ENCODE measurements around the gene CAPSL. TPM values are rescaled to one million over a fixed set of nuclear protein-coding genes. Genes with fewer than 3 reads are reported as not detected.

The CAPSL gene
- total and polyA plus RNA-seq, 2 experiments from 2014 or later = 0.73 TPM; not detected in 1

GRCh38 chr5:35899800-35900199 lies 38.6 kb downstream of the CAPSL start:
- ATAC-seq (no peak), DNase-seq (ENCODE audit: low spot score) (no peak)
- H3K79me2 ChIP-seq (replicated peaks; ENCODE audit: insufficient read depth) = no peaks in the 10 kb centered on the region
- no peaks in the 10 kb centered on the region for H3K27me3 Mint-ChIP-seq (ENCODE audit: insufficient read depth, low read depth, poor library complexity)
- peaks cover 9% of the 10 kb centered on the region; the same call in 2 of the 3 replicates for H3K9me3 Mint-ChIP-seq
- no peak overlapping the region for H3K4me3 Mint-ChIP-seq
- no peaks in the 10 kb centered on the region for H3F3A ChIP-seq (replicated peaks; ENCODE audit: low read depth)
- H3K36me3 ChIP-seq (ENCODE audit: insufficient read depth) = no peaks in the 10 kb centered on the region
- H3K4me2 ChIP-seq = no peak overlapping the region
- no peak overlapping the region for H3K27ac ChIP-seq (ENCODE audit: low read depth)
- TF ChIP-seq JUNB (IDR thresholded peaks at IDR 0.05; ENCODE audit: unreplicated experiment) = no peak
- no peak for TF ChIP-seq CTCF (conservative IDR thresholded peaks at IDR 0.05; ENCODE audit: low read depth in 2 of 2)
- TF ChIP-seq NANOG (IDR thresholded peaks at IDR 0.05; ENCODE audit: borderline replicate concordance) = no peak
- TF ChIP-seq STAT1 (IDR thresholded peaks at IDR 0.05; ENCODE audit: unreplicated experiment) = no peak
- TF ChIP-seq CREB1 (CRISPR knock-in tag; IDR thresholded peaks at IDR 0.05; ENCODE audit: low read depth) = no peak
- no peak for TF ChIP-seq ZNF462 (CRISPR knock-in tag; IDR thresholded peaks at IDR 0.05)
- no peak for TF ChIP-seq ZNF114 (CRISPR knock-in tag; IDR thresholded peaks at IDR 0.05)
- no peak for TF ChIP-seq EZH2phosphoT487 (IDR thresholded peaks at IDR 0.05; ENCODE audit: unreplicated experiment)
- TF ChIP-seq ETS1 (IDR thresholded peaks at IDR 0.05) = no peak
- no peak for TF ChIP-seq POLR2AphosphoS5 (IDR thresholded peaks at IDR 0.05; ENCODE audit: low read depth)
- no peak for TF ChIP-seq EZH2 (IDR thresholded peaks at IDR 0.05; ENCODE audit: low read depth, unreplicated experiment)
- TF ChIP-seq REST (IDR thresholded peaks at IDR 0.05; ENCODE audit: unreplicated experiment) = no peak
- TF ChIP-seq ZNF331 (CRISPR knock-in tag; IDR thresholded peaks at IDR 0.05; ENCODE audit: low read depth) = no peak
- H3K27me3 ChIP-seq (ENCODE audit: insufficient read depth) = no peaks in the 10 kb centered on the region
- no peaks in the 10 kb centered on the region for H3K4me1 ChIP-seq (ENCODE audit: insufficient read depth)
- H3K4me3 ChIP-seq = no peak overlapping the region
- peaks cover 3% of the 10 kb centered on the region; the same call in 1 of the 3 replicates for H3K4me1 Mint-ChIP-seq
- H3K27ac Mint-ChIP-seq = no peak overlapping the region
- H3K9me2 ChIP-seq (ENCODE audit: insufficient read depth) = no peaks in the 10 kb centered on the region
- H4K20me1 ChIP-seq (replicated peaks; ENCODE audit: insufficient read depth) = no peaks in the 10 kb centered on the region
- H2AFZ ChIP-seq = no peak overlapping the region
- H3K36me3 Mint-ChIP-seq (ENCODE audit: low read depth) = no peaks in the 10 kb centered on the region
